T-cell (primary cell): ENCODE measurements around the gene UNC13C. TPM values are rescaled to one million over a fixed set of nuclear protein-coding genes. Genes with fewer than 3 reads are reported as not detected.
"Not testable (repeated sequence)": the region's sequence is repeated elsewhere in the genome, so short reads cannot be mapped to it uniquely, and the experiment has no call there.

Experiments
- ATAC-seq, 4 experiments: fragments of 200-7000 bp in 3 of 4; fragments of 150-1000 bp in 1 of 4; cut with Tn5 transposase; replicated peaks in 1 of 4; 1 replicate in 3 of 4; 2 replicates in 1 of 4; pipeline ENCODE4 v1.10.0; 2021; ENCODE audit warnings: moderate library complexity in 3 of 4, mild to moderate bottlenecking in 2 of 4, moderate number of reproducible peaks in 1 of 4
- CTCF ChIA-PET, 2 donors: fragments of 300-600 bp; sonication (Branson Sonifier 250); formaldehyde crosslinking; loops; one replicate each; lab custom pipeline; 2022; ENCODE audit warnings: antibody characterized with exemption in 2 of 2; lab: Charles Lee
- POLR2A ChIA-PET, 2 donors: fragments of 300-600 bp; sonication (Branson Sonifier 250); formaldehyde crosslinking; loops; one replicate each; lab custom pipeline; 2022; ENCODE audit warnings: antibody characterized with exemption in 2 of 2; lab: Charles Lee
- DNase-seq, 35 experiments: peaks; one replicate each; pipeline versions ENCODE4 v3.0.0 to v3.0.0-alpha.2; 2013 to 2023
- H3K27ac ChIP-seq: one replicate; pipeline ENCODE4 v1.5.1; 2013; ENCODE audit warnings: low read length
- H3K27me3 ChIP-seq, 2 experiments: replicated peaks in 1 of 2; 1 replicate in 1 of 2; 2 replicates in 1 of 2; pipeline versions ENCODE4 v1.6.1 to v1.7.0; 2013; ENCODE audit warnings: low read length in 1 of 2, mixed read lengths in 1 of 2; ENCODE audit not compliant: control insufficient read depth in 2 of 2, insufficient read depth in 2 of 2; ENCODE audit errors: extremely low read depth in 1 of 2
- H3K36me3 ChIP-seq, 2 donors: 1 replicate in 1 of 2; 2 replicates in 1 of 2; pipeline versions ENCODE4 v1.6.1 to v1.7.0; 2013; ENCODE audit warnings: low read length in 1 of 2; ENCODE audit not compliant: control insufficient read depth in 2 of 2, insufficient read depth in 1 of 2; ENCODE audit errors: extremely low read depth in 1 of 2
- H3K4me1 ChIP-seq, 2 experiments: 1 replicate in 1 of 2; 2 replicates in 1 of 2; pipeline versions ENCODE4 v1.6.1 to v1.7.0; 2013; ENCODE audit warnings: low read length in 2 of 2, mixed read lengths in 1 of 2; ENCODE audit not compliant: insufficient read depth in 2 of 2, control insufficient read depth in 1 of 2; ENCODE audit errors: extremely low read depth in 1 of 2
- H3K4me3 ChIP-seq, 2 donors: 1 replicate in 1 of 2; 2 replicates in 1 of 2; pipeline versions ENCODE4 v1.5.1 to v1.7.0; 2013; ENCODE audit warnings: mild to moderate bottlenecking in 2 of 2, low read length in 1 of 2, moderate library complexity in 1 of 2; ENCODE audit not compliant: control insufficient read depth in 1 of 2; ENCODE audit errors: extremely low read depth in 1 of 2
- H3K9me3 ChIP-seq: 2 replicates; pipeline ENCODE4 v1.7.0; 2013
- H3K27ac Mint-ChIP-seq, 2 donors: one replicate each; pipeline ENCODE4 v1.8.0; 2020 to 2021; ENCODE audit warnings: mild to moderate bottlenecking in 2 of 2, mixed read lengths in 2 of 2
- H3K27me3 Mint-ChIP-seq, 2 donors: one replicate each; pipeline ENCODE4 v1.8.0; 2021 to 2022; ENCODE audit warnings: mixed read lengths in 2 of 2
- H3K36me3 Mint-ChIP-seq: one replicate; pipeline ENCODE4 v1.8.0; 2021; ENCODE audit warnings: mixed read lengths
- H3K4me1 Mint-ChIP-seq, 3 donors: one replicate each; pipeline ENCODE4 v1.8.0; 2020 to 2022; ENCODE audit warnings: mixed read lengths in 3 of 3, mild to moderate bottlenecking in 1 of 3
- H3K4me3 Mint-ChIP-seq, 3 donors: one replicate each; pipeline ENCODE4 v1.8.0; 2020 to 2022; ENCODE audit warnings: mild to moderate bottlenecking in 3 of 3, mixed read lengths in 3 of 3, moderate library complexity in 3 of 3
- H3K9me3 Mint-ChIP-seq, 3 donors: one replicate each; pipeline ENCODE4 v1.8.0; 2020 to 2022; ENCODE audit warnings: mixed read lengths in 3 of 3
- WGBS: methylation state at CpG from one replicate; pipeline ENCODE4 v1.1.5; 2013; ENCODE audit warnings: missing lambda C conversion rate; ENCODE audit not compliant: insufficient coverage; 5-methylcytosine and 5-hydroxymethylcytosine counted together
- total RNA-seq, 35 experiments: library from RNA in 6 of 35; stranded (reverse) in 6 of 35; fragments of 120-200 nt in 1 of 35; gene quantifications; one replicate each; pipeline versions ENCODE4 v1.2.1 to v1.2.4 and lab custom pipeline; 2013 to 2026

Gene UNC13C
- total RNA-seq, 5 donors from 2014 or later (not counting 1 experiment from before 2014, with no cell fraction given): not detected

DNA sequence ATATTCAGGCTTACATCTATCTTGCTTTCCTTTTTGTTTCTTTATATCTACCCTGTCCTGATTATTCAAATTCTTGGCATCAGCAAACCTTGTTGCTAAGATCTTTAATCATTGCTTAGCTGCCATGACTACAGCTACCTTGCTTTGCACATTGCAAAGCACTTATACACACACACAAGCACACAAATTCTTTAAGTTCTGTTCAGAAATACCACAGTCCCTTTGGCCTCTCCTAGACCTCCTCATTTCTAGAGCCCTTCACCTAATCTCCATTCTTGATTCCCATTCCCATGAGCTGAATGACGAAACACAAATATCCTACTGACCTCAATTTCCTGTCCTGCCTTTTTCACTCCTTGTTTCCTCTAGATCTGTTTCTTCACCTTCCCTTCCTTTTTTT lies 409.6 kb downstream of the UNC13C start:
- H3K27me3 Mint-ChIP-seq: no peaks in the 10 kb centered on the region
- 84% methylated on average over 1 of the region's 1 CpG for WGBS
- H3K36me3 Mint-ChIP-seq: no peaks in the 10 kb centered on the region
- no peak for ATAC-seq
- H3K27ac Mint-ChIP-seq: no peak overlapping the region
- Histone ChIP-seq H3K27ac (no peak overlapping the region), H3K27me3 (no peaks in the 10 kb centered on the region), H3K36me3 (no peaks in the 10 kb centered on the region), H3K4me1 (no peaks in the 10 kb centered on the region), H3K4me3 (no peak overlapping the region), H3K9me3 (no peaks in the 10 kb centered on the region)
- no peak overlapping the region for H3K4me3 Mint-ChIP-seq
- ChIA-PET CTCF (no interaction called here), POLR2A (no interaction called here)
- no peak for DNase-seq
- no peaks in the 10 kb centered on the region for H3K4me1 Mint-ChIP-seq
- H3K9me3 Mint-ChIP-seq: peaks cover 0 to 4% (median 0%) of the 10 kb centered on the region in 3 donors

DNA sequence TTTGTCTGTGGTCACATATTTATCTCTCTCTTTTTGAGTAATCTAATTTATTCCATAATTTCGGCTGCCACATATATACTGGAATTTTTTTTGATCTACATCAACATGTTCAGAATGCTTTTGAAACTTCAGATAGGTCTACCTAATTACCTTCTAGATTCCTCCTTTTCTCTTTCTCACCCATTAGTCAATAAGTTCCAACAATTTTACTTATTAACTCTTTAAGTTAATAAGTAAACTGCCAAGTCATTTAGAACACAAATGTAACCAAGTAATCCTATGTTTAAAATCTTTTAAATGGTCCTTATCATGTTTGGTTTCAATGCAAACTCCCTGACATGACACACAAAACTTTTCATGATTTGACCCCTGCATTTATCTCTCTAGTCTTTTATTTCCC lies 410.5 kb downstream of the UNC13C start:
- no CpG with 5 or more reads among the region's 1 CpG for WGBS

DNA sequence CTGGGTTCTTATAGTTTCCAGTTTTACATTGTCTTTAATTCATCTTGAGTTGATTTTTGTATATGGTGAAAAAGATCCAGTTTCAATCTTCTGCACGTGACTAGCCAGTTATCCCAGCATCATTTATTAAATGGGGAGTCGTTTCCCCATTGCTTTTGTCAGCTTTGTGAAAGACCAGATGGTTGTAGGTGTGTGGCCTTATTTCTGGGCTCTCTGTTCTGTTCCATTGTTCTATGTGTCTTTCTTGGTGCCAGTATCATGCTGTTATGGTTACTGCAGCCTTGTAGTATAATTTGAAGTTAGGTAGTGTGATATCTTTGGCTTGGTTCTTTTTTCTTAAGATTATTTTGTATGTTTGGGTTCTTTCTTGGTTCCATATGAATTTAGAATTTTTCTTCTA lies 432.2 kb downstream of the UNC13C start:
- Mint-ChIP-seq H3K4me1 (no peaks in the 10 kb centered on the region), H3K4me3 (no peak overlapping the region), H3K27me3 (no peaks in the 10 kb centered on the region), H3K9me3 (peaks cover 0 to under 1% (median 0%) of the 10 kb centered on the region in 3 donors), H3K36me3 (no peaks in the 10 kb centered on the region), H3K27ac (no peak overlapping the region)
- ChIA-PET POLR2A (no interaction called here), CTCF (no interaction called here)
- no peaks in the 10 kb centered on the region for H3K36me3 ChIP-seq
- WGBS: no CpG with 5 or more reads among the region's 2 CpGs
- H3K27me3 ChIP-seq: no peaks in the 10 kb centered on the region
- H3K4me3 ChIP-seq: no peak overlapping the region
- ATAC-seq: no peak
- H3K4me1 ChIP-seq: no peaks in the 10 kb centered on the region
- no peak overlapping the region for H3K27ac ChIP-seq
- no peak for DNase-seq
- H3K9me3 ChIP-seq: no peaks in the 10 kb centered on the region

More for the DNA sequence above, 410.5 kb downstream of the UNC13C start:
- no peak overlapping the region for H3K27ac ChIP-seq
- H3K4me3 ChIP-seq: no peak overlapping the region
- H3K27ac Mint-ChIP-seq: no peak overlapping the region
- POLR2A ChIA-PET: no interaction called here
- H3K9me3 ChIP-seq: no peaks in the 10 kb centered on the region
- H3K27me3 Mint-ChIP-seq: no peaks in the 10 kb centered on the region
- DNase-seq: no peak
- no peaks in the 10 kb centered on the region for H3K4me1 Mint-ChIP-seq
- ATAC-seq: no peak
- no peaks in the 10 kb centered on the region for H3K36me3 Mint-ChIP-seq
- CTCF ChIA-PET: no interaction called here
- H3K36me3 ChIP-seq: no peaks in the 10 kb centered on the region
- H3K27me3 ChIP-seq: no peaks in the 10 kb centered on the region
- no peaks in the 10 kb centered on the region for H3K4me1 ChIP-seq
- H3K9me3 Mint-ChIP-seq: peaks cover 0 to 4% (median 0%) of the 10 kb centered on the region in 3 donors
- H3K4me3 Mint-ChIP-seq: no peak overlapping the region

- Histone ChIP-seq H3K36me3 (no peaks in the 10 kb centered on the region), H3K9me3 (no peaks in the 10 kb centered on the region), H3K4me1 (no peaks in the 10 kb centered on the region), H3K4me3 (no peak overlapping the region), H3K27ac (no peak overlapping the region), H3K27me3 (no peaks in the 10 kb centered on the region)
- H3K4me1 Mint-ChIP-seq: no peaks in the 10 kb centered on the region
- POLR2A ChIA-PET: no interaction called here
- no peaks in the 10 kb centered on the region for H3K27me3 Mint-ChIP-seq
- CTCF ChIA-PET: no interaction called here
- H3K27ac Mint-ChIP-seq: no peak overlapping the region
- H3K36me3 Mint-ChIP-seq: no peaks in the 10 kb centered on the region
- no peak for ATAC-seq
- no peak for DNase-seq
- WGBS: 58% methylated on average over 1 of the region's 2 CpGs
- peaks cover 0 to 7% (median 6%) of the 10 kb centered on the region in 3 donors for H3K9me3 Mint-ChIP-seq
- H3K4me3 Mint-ChIP-seq: no peak overlapping the region
Measured at GRCh38 chr15:54424171-54424570, 445.9 kb downstream of the UNC13C start.

DNA sequence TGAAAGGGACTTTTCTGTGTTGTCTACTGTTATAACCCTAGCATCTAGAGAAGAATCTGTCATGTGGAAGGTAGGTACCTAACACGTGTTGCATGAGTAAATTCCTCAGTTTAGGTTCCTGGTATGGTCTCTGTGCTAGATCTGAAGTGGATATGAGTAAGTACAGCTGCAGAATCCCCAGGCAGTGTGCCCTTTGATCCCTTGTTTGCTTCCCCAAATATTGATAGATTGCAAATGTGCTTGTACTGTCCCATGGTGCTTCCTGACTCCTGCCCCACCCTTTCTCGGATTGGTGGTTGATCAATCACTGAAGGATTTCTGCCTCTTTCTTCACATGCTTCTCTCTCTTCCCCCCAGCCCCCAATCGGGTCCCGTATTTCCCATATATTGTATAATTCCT lies 450.4 kb downstream of the UNC13C start:
- DNase-seq (no peak), ATAC-seq (no peak)
- WGBS: no CpG with 5 or more reads among the region's 4 CpGs
- H3K27ac ChIP-seq: no peak overlapping the region
- CTCF ChIA-PET: no interaction called here
- POLR2A ChIA-PET: no interaction called here
- H3K4me1 ChIP-seq: no peaks in the 10 kb centered on the region
- Mint-ChIP-seq H3K9me3 (peaks cover 0 to 14% (median 2%) of the 10 kb centered on the region in 3 donors), H3K36me3 (no peaks in the 10 kb centered on the region), H3K27me3 (no peaks in the 10 kb centered on the region), H3K4me1 (no peaks in the 10 kb centered on the region), H3K27ac (no peak overlapping the region), H3K4me3 (no peak overlapping the region)
- H3K4me3 ChIP-seq: no peak overlapping the region
- no peaks in the 10 kb centered on the region for H3K9me3 ChIP-seq
- no peaks in the 10 kb centered on the region for H3K36me3 ChIP-seq
- H3K27me3 ChIP-seq: no peaks in the 10 kb centered on the region

- CTCF ChIA-PET: interaction anchor here in 1 of 2 donors (0.6 kb wide), 1 partner anchor 12 kb away, joined by 3 read pairs; no protein-coding TSS in a partner anchor
- H3K4me3 ChIP-seq, H3K27me3 ChIP-seq, ATAC-seq, H3K27ac Mint-ChIP-seq, H3K4me1 Mint-ChIP-seq, POLR2A ChIA-PET, H3K27ac ChIP-seq, H3K36me3 ChIP-seq, H3K4me3 Mint-ChIP-seq, H3K27me3 Mint-ChIP-seq, H3K36me3 Mint-ChIP-seq, DNase-seq, H3K4me1 ChIP-seq, H3K9me3 ChIP-seq: not testable (repeated sequence)
- WGBS: 83% methylated on average over 8 of the region's 9 CpGs
- peaks cover 20 to 30% (median 25%) of the 10 kb centered on the region in 3 donors for H3K9me3 Mint-ChIP-seq
Measured at GRCh38 chr15:54450288-54450687, 472.0 kb downstream of the UNC13C start.

GRCh38 chr15:54456413-54456812 lies 478.2 kb downstream of the UNC13C start:
- H3K9me3 Mint-ChIP-seq: peaks cover 17 to 47% (median 30%) of the 10 kb centered on the region in 3 donors
- H3K27ac Mint-ChIP-seq: no peak overlapping the region
- Histone ChIP-seq H3K27ac (no peak overlapping the region), H3K36me3 (no peaks in the 10 kb centered on the region), H3K4me3 (no peak overlapping the region), H3K27me3 (no peaks in the 10 kb centered on the region), H3K9me3 (peaks cover 4% of the 10 kb centered on the region), H3K4me1 (no peaks in the 10 kb centered on the region)
- ChIA-PET POLR2A (no interaction called here), CTCF (no interaction called here)
- WGBS: no CpG with 5 or more reads among the region's 1 CpG
- no peaks in the 10 kb centered on the region for H3K4me1 Mint-ChIP-seq
- DNase-seq (no peak), ATAC-seq (no peak)
- no peak overlapping the region for H3K4me3 Mint-ChIP-seq
- H3K27me3 Mint-ChIP-seq: no peaks in the 10 kb centered on the region
- no peaks in the 10 kb centered on the region for H3K36me3 Mint-ChIP-seq
